ENCODE measurements around the gene EDNRA.

Gene EDNRA

DNA sequence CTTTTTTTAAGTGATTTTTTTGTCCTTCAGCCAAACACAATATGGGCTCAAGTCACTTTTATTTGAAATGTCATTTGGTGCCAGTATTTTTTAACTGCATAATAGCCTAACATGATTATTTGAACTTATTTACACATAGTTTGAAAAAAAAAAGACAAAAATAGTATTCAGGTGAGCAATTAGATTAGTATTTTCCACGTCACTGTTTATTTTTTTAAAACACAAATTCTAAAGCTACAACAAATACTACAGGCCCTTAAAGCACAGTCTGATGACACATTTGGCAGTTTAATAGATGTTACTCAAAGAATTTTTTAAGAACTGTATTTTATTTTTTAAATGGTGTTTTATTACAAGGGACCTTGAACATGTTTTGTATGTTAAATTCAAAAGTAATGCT lies 62.1 kb downstream of the EDNRA start:
- DNase-seq, result no peak

GRCh38 chr4:147546349-147546748 lies 65.5 kb downstream of the EDNRA start:
- no peak for DNase-seq

DNA sequence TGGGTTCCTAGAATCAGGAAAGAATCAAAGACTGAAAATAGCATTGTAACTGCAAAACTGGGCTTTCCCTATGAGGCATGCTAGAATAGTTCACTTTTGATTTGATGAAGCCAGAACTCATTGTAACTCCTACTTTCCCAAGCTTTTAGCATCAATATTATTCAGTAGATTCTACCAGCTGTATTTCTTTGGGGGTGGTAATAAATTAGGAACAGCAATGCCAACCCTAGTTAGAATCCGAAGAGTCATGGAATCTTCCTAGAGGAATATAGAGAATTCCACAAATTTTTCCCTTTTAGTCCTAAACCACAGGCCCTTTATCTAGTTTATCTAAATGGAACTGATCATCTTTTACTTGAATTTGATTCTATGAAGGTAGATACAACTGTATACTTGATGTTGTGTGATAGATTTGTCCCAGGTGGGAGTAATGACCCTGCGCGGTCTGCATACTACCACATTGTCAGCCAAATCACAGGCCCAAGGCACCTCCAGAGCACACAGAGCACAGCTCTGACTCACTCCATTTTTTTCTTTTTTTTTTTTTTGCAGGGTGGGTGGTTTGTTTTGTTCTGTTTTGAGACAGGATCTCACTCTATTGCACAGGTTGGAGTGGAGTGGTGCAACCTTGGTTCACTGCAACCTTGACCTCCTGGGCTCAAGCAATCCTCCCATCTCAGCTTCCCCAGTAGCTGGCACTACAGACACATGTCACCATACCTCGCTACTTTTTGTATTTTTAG lies 66.6 kb downstream of the EDNRA start:
- DNase-seq, result no peak

DNA sequence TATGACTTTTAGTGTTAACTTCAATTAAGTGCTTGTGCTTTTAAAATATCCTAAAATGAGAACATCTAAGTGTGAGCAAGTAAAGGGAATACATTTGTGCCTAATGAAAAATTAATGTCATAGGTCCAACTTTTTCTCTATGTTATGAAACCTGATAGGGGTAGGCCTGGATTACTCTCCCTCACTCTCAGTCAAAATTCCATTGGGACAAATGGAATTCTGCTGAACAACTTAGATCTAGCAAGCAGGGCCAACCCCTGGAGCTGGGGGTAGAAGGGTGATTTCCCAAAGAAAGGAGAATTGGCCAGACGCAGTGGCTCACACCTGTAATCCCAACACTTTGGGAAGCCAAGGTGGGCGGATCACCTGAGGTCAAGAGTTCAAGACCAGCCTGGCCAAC lies 67.4 kb downstream of the EDNRA start:
- no peak for DNase-seq

DNA sequence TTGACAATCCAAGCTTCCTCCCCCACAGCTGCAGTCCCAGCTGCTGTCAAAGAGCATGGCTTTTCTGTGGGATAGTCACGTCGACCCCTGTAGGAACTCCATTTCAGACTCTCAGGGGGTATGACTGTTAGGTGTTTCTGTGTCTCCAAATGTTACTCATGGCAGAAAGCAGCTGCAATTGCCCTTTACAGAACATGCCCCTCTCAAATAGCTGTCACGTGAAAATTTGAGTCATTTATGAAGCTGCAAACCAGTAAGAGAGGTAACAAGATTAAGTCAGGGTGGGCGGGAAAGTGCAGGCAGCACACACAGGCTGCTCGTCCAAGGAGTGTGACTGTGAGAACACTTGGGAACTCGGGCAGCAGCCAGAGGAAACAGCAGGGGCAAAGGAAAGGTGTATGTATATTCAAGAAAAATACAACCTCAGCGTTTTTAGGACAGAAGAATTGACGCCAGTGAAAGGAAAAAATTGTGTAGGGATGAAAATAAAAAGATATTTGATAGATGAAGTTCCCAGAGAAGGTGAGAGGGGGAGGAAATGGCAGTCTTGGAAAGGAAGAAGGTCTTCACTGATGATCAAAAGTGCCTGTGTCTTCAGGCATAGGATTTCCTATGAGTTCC lies 69.8 kb downstream of the EDNRA start:
- no peak for DNase-seq

- no peak for DNase-seq
These were observed 79.7 kb downstream of the EDNRA start for GRCh38 chr4:147560625-147561024.

DNA sequence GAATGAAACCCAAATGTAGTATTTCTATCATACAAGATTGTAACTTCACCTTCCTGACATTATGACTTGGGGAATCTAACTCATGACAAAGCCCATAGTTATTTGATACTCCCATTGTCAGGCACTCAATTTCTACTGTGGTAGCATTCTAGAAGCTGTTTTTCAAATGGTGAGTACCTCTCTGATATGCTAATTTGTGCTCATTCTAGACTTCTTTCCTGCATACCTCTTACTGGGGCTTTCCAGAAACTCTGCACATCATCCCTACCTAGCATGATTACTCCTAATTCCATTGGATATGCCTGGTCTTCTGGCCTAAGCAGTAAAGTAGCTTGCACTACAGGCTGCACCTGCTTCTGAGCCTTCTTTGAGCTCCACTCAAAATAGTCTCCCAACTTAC lies 85.9 kb downstream of the EDNRA start:
- DNase-seq, result no peak

DNA sequence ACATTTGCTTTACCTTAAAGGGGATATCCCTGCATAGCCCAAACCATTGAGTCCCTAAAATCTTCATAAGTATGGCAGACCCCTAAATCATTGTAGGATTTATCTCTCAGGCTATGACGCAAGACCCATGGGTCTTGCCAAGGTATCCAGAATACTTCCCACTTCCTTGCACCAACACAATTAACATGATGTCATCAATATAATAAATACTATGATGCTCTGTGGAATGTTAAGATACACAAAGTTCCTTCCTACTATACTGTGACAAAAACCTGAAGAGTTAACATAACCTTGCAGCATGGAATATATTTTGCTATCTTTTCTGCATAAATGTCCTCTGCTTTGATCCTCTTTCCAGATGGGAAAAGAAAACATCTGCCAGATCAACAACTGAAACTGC lies 86.4 kb downstream of the EDNRA start:
- no peak for DNase-seq

DNA sequence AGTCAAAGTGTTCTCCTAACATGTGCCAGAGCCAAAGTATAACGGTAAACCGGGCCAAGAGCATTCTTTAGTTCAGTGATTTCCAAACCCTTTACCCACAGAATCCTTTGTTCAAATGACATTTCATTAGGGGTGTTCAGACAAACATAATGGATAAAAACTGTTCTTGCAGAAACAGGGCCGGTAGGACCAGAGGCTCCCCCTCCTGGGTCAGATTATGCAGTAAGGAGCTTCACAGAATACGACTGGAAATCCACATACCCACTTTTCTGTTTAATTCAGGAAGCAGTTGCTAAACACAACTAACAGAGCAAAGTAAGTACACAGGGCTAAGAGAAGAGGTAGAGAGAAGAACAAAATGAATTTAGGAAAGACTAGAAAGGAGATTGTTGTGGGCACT lies 89.7 kb downstream of the EDNRA start:
- DNase-seq, result no peak

GRCh38 chr4:147571036-147571770 lies 90.3 kb downstream of the EDNRA start:
- no peak for DNase-seq

GRCh38 chr4:147576084-147576483 lies 95.2 kb downstream of the EDNRA start:
- DNase-seq, result no peak

- DNase-seq, result no peak
These were observed 97.2 kb downstream of the EDNRA start for GRCh38 chr4:147578051-147578476.

- no peak for DNase-seq
These were observed 97.7 kb downstream of the EDNRA start for GRCh38 chr4:147578593-147578992.

DNA sequence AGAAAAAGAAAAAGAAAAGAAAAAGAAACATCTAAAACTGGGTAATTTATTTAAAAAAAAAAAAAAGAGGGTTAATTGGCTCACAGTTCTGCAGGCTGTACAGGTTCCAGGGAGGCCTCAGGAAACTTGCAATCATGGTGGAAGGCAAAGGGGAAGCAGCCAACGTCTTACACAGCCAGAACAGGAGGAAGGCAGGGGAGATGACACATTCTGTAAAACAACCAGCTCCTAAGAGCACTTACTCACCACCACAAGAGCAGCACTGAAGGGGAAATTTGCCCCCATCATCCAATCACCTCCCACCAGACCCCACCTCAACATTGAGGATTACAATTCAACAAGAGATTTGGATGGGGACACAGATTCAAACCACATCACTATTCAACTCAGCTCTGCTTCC lies 99.5 kb downstream of the EDNRA start:
- no peak for DNase-seq

DNA sequence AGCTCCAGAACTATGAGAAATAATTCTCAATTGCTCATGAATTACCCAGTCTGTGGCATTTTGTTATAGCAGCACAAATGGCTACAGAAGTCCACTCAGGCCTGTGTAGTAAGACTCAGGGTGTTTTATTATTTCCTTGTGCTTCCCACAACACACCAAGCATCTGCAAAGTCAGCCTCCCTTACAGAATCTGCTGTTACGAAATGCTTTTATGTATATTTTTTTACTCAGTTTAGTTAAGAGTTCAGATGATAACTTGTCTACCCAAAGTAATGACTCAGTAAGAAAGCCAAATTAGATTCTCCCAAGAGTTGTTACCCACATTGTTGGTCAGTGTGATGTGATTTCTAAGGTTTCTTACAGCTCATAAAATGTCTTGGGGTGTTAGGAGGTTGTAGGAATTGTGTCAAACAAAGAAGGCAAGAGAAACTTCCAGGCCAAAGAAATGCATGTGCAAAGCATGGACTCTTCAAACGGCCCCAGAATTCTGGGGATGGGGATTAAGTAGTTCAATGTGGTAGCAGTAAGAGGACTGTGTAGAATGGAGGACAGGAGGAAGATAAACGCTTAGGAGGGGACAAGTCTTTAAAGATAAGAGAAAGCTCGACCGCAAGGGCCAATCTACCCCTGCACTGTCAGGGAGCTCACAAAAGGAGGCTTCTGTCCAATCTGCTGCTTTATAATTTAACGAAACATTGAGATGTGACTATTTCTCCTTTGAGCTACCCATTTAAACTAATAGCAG lies 100.9 kb downstream of the EDNRA start:
- no peak for DNase-seq

DNA sequence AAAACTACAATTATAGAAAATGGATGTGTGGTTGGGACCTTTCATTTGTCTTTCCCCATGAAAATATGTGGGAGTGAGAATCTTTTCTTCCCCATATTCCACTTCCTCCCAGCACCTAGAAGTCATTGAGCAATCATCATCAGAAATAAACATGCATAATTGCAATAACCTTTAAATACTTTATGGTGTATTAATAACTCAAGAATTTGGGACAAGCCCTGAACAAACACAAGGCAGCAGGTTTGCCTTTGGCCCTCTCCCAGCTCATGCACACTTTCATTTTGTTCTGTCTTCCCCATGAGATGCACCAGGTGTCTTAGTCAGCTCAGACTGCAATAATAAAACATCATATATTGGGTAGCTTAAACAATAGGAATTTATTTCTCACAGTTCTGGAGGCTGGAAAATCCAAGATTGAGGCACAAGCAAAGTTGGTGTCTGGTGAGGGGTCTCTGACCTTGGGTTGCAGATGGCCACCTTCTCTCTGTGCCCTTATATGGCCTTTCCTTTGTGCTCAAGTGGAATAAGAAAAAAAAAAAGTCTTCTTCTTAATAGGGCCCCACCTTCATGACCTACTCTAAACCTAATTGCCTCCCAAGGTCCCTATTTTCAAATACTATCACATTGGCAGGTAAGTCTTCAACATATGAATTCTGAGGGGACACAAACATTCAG lies 101.6 kb downstream of the EDNRA start:
- no peak for DNase-seq

DNA sequence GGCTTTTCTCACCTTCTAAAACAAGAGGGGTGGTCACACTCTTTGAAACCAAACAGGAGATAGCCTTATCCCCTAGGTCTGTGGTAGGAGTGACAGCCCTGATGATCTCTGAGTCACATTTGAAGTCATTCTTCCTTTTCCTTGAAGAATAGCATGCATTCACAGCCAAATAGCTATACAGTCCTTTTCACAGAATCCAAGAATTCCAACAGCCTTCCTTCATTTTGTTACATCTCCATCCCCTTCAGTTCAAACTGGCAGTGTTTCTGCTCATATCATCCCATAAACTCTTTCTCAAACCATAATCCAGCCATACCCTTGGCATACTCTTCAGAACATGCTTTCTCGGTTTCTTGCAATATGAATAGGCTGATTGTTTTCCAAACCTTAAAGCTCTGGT lies 103.0 kb downstream of the EDNRA start:
- DNase-seq, result no peak

DNA sequence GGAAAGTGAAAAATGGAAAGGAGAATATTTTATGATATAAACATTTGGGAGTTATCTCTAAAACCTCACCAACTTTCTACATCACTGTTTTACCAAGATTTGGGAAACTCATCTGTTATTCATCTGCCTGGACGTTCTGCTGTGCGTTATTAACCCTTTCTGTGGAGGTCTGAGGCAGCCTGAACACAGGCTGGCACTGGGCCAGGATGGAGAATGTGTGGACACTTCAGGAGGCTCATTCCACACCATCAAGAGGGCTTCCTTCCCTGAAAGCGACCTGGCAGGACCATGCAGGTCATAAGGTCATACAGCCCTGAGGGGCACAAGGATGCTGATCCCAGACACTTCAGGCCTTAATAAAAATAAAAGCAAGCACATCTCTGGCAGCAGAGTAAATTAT lies 105.1 kb downstream of the EDNRA start:
- DNase-seq, result no peak

DNA sequence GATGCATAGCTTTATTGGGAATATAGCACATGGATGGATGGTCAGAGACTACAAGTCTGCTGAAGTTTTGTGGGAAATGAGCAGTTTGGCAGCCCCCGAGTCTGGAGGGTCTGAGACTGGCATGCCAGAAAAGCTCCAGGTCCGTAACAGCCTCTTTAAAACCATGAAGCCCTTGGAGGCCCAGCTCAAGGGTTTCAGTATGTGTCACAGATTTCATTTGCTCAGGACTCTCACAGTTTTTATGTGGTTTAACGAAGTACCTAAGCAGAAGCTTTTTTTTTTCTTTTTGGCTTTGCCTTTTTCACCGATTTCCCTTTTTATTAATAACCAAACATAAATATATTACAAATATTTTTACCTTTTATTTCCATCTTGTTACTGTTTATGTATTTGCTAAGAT lies 105.7 kb downstream of the EDNRA start:
- DNase-seq, result no peak

DNA sequence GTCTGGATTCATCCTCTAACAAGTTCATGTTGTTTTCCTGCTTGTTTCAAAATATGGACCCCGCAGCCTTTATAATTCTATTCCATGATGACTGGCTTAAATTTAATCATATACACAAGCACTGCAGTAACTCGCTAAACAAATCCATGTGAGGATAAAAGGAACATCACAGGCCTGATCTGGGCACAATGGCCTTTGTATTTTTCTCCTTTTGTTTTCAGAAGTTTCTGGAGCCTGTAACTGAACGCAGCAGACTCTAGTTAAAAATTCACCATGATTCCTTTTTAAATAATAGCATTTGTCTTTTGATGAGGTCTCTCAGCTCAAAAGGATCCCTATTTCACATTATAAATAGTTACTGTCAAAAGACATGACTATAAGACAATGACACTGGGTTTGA lies 106.1 kb downstream of the EDNRA start:
- DNase-seq, result no peak

DNA sequence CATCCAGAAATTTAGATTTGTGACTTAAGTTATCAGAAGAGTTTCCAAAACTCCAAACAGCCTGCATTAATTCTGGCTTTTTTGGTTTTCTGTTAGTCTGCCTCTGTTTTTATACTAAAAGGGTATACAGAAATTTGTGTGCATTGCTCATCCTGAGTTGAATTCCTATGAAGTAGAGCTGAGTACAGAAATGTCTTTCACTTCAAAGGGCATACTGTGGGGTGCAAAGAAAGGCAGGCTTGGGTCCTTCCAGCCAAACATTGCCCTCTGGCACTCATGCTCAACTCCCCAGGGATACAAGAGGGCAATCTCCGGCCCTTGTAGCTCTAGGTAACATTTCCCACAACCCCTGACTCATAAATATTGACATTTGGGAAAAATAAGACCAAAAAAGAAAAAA lies 108.7 kb downstream of the EDNRA start:
- DNase-seq, result no peak

GRCh38 chr4:147590249-147590920 lies 109.5 kb downstream of the EDNRA start:
- no peak for DNase-seq

All from SIG-M5 (cell line).